22Rv1 (cell line): Measurements from ENCODE around the gene SCTR.

ENCODE experiments used
- CTCF ChIP-seq: fragments of 450-650 bp; IDR thresholded peaks from 2 replicates; pipeline ENCODE4 v1.5.1; 2017; ENCODE audit warnings: mild to moderate bottlenecking
- ZFX ChIP-seq: fragments of 450-650 bp; IDR thresholded peaks from 2 replicates; pipeline ENCODE4 v1.6.1; 2017; ENCODE audit warnings: antibody characterized with exemption, borderline replicate concordance

- TF ChIP-seq CTCF (no peak), ZFX (no peak)
Observed at GRCh38 chr2:119402106-119402505, 122.2 kb downstream of the SCTR start.
